M059J (cell line): ENCODE results near the gene FEM1A. TPM values are rescaled to one million over a fixed set of nuclear protein-coding genes. Genes with fewer than 3 reads are reported as not detected.
"Not testable (repeated sequence)": the region's sequence is repeated elsewhere in the genome, so short reads cannot be mapped to it uniquely, and the experiment has no call there.

Source experiments
- DNase-seq: peaks from one replicate; pipeline ENCODE4 v3.0.0-alpha.2; 2012; ENCODE audit warnings: low read depth
- total RNA-seq: library from RNA; depleted of rRNA; stranded (reverse); fragments of >200 nt; shearing (Covaris generic); gene quantifications from 2 replicates; pipeline ENCODE4 v1.2.3, GENCODE V29; 2014; rRNA removed

Gene FEM1A, protein sequence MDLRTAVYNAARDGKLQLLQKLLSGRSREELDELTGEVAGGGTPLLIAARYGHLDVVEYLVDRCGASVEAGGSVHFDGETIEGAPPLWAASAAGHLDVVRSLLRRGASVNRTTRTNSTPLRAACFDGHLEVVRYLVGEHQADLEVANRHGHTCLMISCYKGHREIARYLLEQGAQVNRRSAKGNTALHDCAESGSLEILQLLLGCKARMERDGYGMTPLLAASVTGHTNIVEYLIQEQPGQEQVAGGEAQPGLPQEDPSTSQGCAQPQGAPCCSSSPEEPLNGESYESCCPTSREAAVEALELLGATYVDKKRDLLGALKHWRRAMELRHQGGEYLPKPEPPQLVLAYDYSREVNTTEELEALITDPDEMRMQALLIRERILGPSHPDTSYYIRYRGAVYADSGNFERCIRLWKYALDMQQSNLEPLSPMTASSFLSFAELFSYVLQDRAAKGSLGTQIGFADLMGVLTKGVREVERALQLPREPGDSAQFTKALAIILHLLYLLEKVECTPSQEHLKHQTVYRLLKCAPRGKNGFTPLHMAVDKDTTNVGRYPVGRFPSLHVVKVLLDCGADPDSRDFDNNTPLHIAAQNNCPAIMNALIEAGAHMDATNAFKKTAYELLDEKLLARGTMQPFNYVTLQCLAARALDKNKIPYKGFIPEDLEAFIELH
- total RNA-seq = 7.5 and 11.0 TPM in 2 replicates

DNA sequence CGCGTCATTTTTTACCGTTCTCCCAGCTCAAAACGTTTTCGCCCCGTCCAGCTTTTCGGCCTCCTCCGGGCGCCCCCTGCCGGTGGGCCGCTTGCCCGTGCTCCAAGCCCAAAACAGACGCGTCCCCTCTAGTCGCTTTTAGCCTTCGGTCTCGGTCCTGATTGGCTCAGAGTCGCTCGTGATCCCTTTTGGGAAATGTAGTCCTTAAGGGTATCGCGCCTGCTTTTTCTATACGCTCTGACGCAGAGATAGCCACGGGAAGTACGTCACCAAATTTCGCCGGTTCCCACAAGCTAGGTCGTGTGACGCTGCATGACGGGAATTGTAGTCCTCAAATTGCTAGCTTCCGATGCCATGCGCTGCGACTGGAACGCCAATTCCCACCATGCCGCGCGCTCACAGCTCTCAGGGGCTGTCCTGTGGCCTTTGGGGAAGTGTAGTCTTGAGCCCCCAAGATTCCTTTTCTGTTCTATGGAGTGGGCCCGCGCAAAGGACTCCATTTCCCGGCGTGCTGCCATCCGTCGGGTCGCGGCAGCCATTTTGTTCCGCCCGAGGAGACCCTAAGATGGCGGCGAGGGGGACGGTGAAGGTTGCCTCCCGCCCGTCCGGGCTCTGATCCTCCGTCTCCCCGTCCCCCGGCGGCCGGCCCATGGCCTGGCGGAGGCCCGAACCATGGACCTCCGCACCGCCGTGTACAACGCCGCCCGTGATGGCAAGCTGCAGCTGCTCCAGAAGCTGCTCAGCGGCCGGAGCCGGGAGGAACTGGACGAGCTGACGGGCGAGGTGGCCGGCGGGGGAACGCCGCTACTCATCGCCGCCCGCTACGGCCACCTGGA, at the start of gene FEM1A:
FEM1A (plus strand) TSS at position 552 of the 836 bp plus-strand sequence; CDS start at position 673, 121 bp downstream.
- peak; percentile 100 for DNase-seq

DNA sequence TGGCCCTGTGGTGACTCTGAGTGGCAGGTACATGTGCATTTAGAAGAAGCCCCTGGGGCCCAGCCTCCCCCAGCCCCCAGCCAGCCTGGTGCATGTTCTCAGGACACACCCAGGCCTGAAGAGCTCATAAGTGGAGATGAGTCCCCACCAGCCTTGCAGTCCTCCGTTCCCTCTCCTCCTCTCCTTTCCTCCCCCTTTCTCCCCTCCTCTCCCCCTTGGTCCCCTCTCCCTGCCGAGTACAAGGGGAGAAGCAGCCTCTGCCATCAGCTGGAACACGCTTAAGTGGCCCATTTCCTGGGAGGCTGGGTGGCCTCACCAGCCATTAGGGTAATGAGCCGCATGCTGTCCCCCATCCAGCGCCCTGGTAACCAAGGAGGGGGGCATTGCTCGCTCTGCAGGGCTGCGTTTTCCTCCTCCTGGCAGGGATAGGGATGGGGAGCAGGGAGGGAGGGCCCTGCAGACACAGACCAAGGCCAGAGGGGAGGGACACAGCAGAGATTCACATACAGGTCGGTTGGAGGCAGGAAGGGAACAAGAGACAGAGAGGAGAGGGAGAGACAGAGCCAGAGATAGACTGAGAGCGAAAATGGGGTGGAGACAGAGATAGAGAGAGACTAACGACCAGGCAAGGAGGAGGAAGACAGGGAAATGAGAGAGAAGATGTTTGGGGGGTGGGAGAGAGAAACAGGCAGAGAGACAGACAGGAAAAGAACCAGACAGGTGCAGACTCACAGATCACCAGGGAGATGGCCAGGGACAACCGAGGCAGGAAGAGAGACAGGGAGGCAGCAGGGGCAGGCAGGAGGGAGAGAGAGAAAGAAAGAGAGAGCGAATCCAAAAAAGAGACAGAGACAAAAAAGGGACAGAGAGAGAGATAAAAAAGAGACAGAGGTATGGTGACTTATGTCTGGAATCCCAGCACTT, 48.5 kb upstream of the FEM1A start:
- no peak for DNase-seq

DNA sequence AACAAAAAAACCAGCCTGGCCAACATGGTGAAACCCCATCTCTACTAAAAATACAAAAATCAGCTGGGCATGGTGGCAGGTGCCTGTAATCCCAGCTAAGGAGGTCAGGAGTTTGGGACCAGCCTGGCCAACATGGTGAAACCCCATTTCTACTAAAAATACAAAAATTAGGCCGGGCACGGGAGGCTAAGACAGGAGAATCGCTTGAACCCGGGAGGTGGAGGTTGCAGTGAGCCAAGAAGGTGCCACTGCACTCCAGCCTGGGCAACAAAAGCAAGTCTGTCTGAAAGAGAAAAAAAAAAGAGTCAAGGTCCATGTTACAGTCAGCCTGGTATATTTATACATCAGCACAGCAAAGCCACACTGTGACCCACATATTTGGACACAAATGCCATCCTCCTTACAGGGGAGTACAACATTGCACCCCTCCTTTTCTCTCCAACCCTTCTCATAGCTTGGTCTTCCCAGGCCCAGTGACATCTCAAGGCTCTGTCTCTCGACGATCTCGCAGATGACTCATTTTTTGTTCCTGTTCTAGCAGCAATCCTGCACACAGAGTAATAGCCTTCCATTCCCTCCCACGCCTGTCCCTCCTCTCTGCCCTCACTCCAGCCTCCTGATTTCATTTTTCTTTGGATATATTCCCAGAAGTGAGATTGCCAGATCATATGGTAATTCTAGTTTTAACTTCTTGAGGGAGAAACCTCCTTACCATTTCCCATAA, 46.9 kb upstream of the FEM1A start:
- peak; percentile 83 for DNase-seq

DNA sequence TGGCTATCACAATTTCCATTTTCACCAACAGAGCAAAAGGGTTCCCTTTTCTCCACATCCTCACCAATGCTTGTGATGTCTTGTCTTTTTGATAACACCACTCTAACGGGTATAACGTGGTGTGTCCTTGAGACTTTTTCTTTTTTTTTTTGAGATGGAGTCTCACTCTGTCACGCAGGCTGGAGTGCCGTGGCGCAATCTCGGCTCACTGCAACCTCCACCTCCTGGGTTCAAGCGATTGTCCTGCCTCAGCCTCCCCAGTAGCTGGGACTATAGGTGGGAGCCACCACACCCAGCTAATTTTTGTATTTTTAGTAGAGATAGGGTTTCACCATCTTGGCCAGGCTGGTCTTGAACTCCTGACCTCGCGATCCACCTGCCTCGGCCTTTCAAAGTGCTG, 46.4 kb upstream of the FEM1A start:
- DNase-seq = not testable (repeated sequence)

DNA sequence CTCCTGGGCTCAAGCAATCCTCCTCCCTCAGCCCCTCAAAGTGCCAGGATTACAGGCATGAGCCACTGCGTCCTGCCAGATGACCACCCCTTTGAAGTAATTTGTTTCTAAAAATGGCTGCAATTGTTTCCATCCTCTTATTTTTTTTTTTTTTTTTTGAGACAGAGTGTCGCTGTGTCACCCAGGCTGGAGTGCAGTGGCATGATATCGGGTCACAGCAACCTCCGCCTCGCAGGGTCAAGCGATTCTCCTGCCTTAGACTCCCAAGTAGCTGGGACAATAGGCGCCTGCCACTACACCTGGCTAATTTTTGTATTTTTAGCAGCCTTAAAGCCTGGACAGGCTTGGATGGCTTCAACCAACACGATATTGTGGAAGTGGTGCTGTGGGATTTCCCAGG, 45.5 kb upstream of the FEM1A start:
- DNase-seq = no peak

DNA sequence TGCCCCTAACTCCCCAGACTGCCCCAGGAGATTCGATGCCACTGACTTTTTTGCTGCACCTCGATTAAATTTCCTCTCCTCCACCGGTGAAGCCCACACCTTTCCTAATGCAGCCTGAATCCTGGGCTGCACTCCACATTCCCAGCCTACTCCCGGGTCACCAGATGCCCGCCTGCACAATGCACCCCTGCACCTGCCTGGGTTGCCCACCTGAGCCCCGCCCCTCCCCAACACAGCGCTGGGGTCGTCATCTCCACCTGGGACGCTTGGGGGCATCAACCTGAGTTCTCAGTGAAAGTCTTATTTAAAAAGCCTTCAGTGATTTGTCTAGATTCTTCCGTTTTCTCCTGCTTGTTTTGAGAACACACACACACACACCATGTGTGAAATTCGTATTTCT, 43.3 kb upstream of the FEM1A start:
- no peak for DNase-seq

DNA sequence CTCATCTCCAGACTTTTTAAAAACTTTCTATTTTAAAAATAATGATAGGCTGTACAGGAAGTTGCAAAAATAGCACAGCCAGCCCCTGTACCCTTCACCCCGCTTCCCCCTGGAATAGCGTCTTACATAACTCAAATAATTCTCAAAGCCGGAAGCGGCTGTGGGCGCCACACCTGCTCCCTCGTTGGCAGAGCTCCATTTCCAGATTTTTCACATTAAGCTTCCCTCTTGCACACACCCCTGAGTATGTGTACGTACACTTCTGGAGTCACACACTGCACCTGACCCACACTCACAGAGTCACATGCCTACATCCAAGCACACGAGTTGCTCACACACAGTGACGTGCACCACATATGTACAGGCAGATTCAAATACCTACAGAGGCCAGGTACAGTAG, 42.9 kb upstream of the FEM1A start:
- no peak for DNase-seq

DNA sequence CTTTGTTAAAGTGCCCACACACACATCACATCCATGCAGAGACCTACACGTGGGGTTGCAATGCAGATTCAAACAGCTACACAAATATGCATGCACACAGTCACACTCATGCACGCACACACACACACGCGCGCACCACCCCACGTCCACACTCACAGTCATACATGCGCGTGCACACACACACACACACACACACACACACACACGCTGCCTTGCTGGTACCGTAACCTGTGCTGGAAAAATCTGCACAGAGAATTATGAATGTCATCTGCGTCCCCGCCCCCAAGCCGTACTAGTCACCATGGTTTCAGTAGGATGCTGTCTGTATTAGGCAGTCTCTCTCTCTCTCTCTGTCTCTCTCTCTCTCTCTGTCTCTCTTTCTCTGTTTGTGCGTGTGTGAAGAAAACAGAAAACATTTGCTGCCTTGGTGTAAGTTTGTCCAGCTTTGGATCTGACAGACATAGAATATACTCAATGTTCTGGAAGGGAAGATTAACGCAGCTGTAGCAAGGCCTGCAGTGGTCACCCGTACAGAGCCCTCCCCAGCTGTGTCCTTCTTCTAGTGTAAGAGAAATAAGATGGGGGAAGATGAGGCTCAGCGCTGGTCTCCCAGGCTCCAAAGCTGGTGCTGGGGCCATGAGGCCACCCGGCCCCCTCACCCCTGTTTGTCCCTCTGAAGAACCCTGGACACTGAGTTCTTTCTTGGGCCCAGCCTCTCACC, 41.5 kb upstream of the FEM1A start:
- DNase-seq = no peak

DNA sequence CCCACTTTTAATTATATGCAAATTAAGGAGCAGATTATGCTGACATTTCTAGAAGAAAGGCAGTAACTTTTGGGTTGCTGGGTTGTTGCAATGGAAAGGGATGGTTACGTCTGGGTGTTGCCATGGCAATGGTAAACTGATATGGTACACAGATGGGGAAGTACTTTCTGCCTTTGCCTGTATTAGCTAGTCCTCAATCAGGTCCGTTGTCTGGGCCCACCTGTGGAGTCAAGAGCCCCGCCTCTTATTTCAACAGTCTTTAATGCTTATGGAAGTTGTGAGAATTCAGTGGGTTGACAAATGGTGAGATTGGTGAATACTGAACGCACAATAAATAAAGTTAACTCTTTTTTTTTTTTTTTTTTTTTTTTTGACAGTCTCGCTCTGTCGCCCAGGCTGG, 37.3 kb upstream of the FEM1A start:
- peak; percentile 39 for DNase-seq

DNA sequence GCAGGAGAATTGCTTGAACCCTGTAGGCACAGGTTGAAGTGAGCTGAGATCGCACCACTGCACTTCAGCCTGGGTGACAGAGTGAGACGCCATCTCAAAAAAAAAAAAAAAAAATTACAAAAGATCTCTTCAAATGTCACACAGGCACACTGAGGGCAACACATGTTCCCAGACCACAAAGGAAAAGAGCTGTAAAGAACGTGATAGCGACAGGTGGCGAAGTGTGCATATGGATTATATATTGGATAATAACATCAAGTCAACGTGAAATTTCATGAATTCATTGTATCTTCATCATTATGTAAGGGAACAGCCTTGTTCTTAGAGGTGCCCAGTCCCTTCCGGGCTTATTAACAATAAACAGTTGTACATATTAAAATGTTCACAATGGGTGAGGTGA, 36.1 kb upstream of the FEM1A start:
- DNase-seq = no peak

DNA sequence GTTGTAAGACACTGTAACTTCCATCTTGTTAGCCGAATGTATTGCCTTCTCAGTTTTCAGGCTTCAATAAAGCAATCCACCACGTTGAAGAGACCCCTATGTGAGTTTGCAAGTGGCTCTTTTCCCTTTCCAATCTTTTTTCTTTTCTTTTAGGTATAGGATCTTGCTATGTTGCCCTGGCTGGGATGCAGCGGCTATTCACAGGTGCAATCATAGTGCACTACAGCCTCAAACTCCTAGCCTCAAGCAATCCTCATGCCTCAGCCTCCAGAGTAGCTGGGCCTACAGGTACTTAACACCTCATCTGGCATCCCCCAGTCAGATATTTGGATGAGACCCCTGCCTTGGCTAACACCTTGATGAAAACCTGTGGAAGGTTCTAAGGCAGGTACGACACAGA, 33.5 kb upstream of the FEM1A start:
- DNase-seq = no peak

DNA sequence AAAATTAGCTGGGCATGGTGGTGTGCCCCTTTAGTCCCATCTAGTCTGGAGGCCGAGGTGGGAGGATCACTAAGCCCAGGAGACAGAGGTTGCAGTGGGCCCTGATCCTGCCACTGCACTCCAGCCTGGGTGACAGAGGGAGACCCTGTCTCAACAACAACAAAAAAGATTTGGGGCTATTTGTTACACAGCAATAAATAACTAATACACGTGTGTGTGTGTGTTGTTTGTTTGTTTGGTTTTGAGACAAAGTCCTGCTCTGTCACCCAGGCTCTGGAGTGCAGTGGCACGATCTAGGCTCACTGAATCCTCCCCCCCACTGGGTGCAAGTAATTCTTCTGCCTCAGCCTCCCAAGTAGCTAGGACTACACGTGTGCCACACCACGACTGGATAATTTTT, 32.9 kb upstream of the FEM1A start:
- DNase-seq = no peak

DNA sequence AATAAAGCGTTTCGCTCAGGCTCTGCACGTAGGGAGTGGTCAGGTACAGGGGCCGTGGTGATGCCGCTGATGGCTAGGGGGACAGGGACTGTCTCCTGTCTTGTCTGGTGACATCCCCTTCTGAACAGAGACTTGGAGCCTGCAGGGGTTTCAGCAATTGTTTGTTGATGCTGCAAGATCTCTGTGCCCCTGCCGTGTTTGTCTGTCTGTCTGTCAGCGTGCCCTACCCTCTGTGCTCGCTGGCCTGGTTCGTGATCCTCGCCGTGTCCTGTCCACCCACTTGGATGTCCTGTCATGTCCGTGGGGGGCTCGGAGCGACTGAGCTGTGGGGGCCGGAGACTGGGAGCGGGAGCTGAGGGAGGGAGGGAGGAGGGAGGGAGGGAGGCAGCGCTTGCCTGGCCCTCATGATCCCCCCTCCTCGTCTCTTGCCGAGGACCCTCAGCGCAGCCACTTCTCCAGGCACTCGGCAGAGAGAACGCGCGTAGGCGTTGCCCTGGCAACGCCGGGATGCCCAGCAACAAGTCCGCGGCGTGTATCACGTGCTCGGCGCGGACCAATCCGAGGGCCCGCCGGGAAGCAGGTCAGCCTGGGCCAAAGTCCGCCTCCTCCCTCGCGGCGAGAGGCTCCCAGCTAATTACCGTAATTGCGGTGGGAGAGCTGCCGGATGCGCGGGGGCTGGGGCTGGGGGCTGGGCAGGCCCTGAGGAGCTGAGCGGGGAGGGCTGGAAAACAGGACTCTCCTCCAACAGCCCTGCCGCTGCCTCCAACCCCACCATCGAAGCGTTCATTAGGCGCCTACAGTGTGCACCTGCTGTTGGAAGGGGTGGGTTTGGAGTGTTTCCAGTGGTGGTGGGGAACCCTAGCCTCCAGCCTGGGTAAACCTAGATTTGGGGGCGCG, 31.9 kb upstream of the FEM1A start:
- peak; percentile 88 for DNase-seq

DNA sequence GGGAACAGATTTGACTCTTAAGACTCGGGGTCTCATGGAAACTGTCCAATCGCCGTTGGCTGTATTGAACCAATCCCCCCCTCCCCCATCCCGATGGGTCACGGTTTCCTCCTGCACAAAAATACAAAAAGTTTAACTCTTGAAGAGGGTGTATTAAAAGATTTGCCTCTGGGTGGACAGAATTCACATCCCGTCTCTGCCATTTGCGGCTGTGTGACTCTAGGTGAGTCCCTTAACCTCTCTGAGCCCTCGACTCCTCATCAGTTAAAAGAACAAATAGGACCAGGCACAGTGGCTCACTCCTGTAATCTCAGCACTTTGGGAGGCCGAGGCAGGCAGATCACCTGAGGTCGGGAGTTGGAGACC, 31.3 kb upstream of the FEM1A start:
- no peak for DNase-seq

DNA sequence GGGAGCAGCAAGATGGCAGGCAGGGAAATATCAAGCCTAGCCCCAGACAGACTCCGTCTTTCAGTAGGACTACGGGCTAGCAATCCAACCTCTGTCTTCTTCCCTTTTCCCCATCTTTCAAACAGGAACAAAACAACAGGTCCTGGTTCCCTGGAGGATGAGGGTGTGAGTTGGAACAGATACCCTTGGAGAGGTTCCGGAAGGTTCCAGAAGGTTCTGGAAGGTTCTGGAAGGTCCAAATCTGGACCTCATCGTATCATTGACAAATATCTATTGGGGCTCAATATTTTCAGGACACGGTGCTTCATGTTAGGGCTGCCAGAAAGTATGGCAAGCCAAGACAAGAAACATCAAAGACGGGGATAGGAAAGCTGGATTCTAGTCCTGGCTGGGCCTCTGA, 28.5 kb upstream of the FEM1A start:
- no peak for DNase-seq

DNA sequence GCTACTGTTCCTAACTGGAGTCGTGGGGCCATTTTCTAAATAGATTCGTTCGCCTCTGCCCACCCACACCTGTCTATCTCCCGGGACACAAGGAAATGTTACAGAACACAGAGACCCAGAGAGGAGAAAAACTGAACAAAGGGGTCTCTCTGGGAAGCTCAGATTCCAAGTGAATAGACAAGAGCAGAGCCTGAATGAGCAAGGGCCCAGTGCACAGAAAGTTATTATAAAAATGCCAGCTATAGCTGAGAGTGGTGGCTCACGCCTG, 27.2 kb upstream of the FEM1A start:
- DNase-seq = no peak

DNA sequence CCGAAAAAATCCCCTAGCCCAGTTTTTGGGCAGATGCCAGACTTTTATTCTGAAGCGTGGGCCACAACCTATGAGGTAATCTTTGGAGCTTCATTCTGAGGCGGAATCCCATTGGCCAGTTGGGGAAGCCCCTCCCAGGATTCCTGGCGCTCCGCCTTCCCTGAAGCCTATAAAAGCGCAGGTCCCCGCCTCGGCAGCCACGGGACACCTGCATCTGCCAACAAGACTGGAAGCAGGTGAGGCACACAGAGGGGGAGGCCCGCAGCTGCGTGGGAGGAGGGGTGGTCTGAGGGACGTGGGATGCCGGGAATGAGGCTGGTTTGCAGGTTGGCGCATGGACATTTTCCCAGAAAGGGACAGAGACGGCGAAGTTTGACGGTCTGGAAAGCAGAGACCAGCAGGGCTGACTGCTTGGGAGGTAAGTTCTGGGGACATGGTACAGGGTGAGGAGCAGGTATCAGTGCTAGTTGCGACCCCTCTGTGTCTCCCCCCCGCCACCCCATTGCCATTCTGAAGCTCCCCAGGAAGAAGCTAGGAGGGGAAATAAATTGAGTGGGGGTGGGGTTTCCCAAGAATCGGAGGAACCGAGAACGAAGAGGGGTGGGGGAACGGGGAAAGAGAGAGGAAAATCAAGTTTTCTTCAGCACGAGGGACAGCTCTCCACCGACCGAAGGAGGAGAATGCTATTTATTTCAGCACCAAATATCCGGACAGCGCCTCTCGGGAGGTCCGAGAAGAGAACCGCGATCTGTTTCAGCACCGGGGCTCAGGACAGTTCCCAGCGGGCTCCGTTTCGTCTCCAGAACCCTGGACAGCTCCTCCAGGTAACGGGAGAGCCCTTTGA, 22.4 kb upstream of the FEM1A start:
- peak; percentile 70 for DNase-seq

DNA sequence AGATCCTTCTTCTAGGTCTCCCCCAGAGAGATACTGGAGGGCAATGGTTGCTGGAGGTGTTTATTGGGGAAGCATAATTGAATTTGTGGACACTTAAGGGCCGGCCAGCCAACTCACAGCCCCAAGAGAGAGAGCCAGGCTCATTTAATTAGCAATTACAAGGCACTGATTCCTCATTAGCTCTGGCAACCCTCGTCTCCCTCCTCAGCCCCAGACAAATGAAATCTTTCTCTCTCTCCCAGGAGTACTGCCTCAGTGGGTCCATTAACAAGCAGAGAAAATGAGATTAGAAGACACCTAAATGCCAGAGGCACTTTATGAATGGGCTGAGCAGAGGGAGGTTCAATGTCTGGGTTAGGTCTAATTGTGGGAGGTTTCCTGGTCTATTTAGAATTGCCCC, 19.0 kb upstream of the FEM1A start:
- DNase-seq = no peak
